NOMO-1 treated with DMSO at 0.1 percent for 48 hours (cell line): Measurements from ENCODE around the gene ARHGDIB.

Experiments used
- DNase-seq: peaks from one replicate; lab custom pipeline; 2025; ENCODE audit not compliant: unreplicated experiment; lab: John Stamatoyannopoulos, UW

The ARHGDIB gene

GRCh38 chr12:14902465-14902864, 58.9 kb downstream of the ARHGDIB start:
- no peak for DNase-seq

GRCh38 chr12:14901228-14901562, 60.2 kb downstream of the ARHGDIB start:
- peak; percentile 14 for DNase-seq

- no peak for DNase-seq
Measured at GRCh38 chr12:14900521-14901227, 60.7 kb downstream of the ARHGDIB start.

GRCh38 chr12:14896521-14897169, 64.8 kb downstream of the ARHGDIB start:
- no peak for DNase-seq

- no peak for DNase-seq
Measured at GRCh38 chr12:14893506-14894250, 67.7 kb downstream of the ARHGDIB start.

GRCh38 chr12:14892726-14893505, 68.5 kb downstream of the ARHGDIB start:
- DNase-seq: no peak
